Left lung (tissue), 10 donors: ENCODE results near the gene ACY1. TPM values are rescaled to one million over a fixed set of nuclear protein-coding genes. Genes with fewer than 3 reads are reported as not detected.

Experiments used
- ATAC-seq: fragments of 200-7000 bp; cut with Tn5 transposase; one replicate; pipeline ENCODE4 v1.9.1; 2020; ENCODE audit warnings: moderate library complexity
- DNase-seq, 4 donors: peaks; one replicate each; pipeline ENCODE4 v3.0.0-alpha.2; 2013 to 2020
- H3K27ac ChIP-seq, 2 donors: fragments of 200-600 bp; sonication (generic) in 1 of 2; one replicate each; pipeline versions ENCODE4 v1.5.0 to v1.8.0; 2020 to 2021
- H3K27me3 ChIP-seq, 2 donors: fragments of 200-600 bp; sonication (generic) in 1 of 2; one replicate each; pipeline versions ENCODE4 v1.5.0 to v1.8.0; 2020 to 2021
- H3K36me3 ChIP-seq, 2 donors: fragments of 200-600 bp; sonication (generic) in 1 of 2; one replicate each; pipeline versions ENCODE4 v1.5.0 to v1.8.0; 2020 to 2021
- H3K4me1 ChIP-seq, 2 donors: fragments of 200-600 bp; one replicate each; pipeline ENCODE4 v1.8.0; 2021
- H3K4me3 ChIP-seq, 2 donors: fragments of 200-600 bp; sonication (generic) in 1 of 2; one replicate each; pipeline versions ENCODE4 v1.5.0 to v1.8.0; 2020 to 2021; ENCODE audit warnings: mild to moderate bottlenecking in 1 of 2
- H3K9me3 ChIP-seq, 2 donors: fragments of 200-600 bp; sonication (generic) in 1 of 2; one replicate each; pipeline versions ENCODE4 v1.5.0 to v1.8.0; 2020 to 2021
- intact Hi-C, 2 donors: fragments of 100-400 bp; cut with DNase I; formaldehyde crosslinking; loops; one replicate each; pipeline versions ENCODE4 v1.11.2 to v1.14.2; 2022
- polyA plus RNA-seq, 6 donors: library from polyadenylated mRNA; unstranded; fragments of 120-200 nt; gene quantifications; one replicate each; pipeline ENCODE4 v1.2.1, GENCODE V29; 2013; ENCODE audit not compliant: insufficient read length in 6 of 6
- total RNA-seq, 2 donors: library from RNA; stranded (reverse); fragmentation: NEBNext Ultra II Directional; extraction: Animal tissue kit (Norgen Biotek cat#: 25700); gene quantifications; one replicate each; pipeline ENCODE4 v1.2.1, GENCODE V29; 2021
- TF ChIP-seq, protein P1 (sequence below), 2 donors: fragments of 200-600 bp; sonication (generic) in 1 of 2; IDR thresholded peaks; one replicate each; pipeline versions ENCODE4 v1.5.0 to v1.8.0; 2021; ENCODE audit warnings: antibody characterized with exemption in 2 of 2
- donor health status: DM: no; HTN: yes; CAD: no.
- donor health status: DM: no; HTN: no; CAD: no.

The ACY1 gene
- total and polyA plus RNA-seq, 8 donors, result 29.6 to 42.8 (median 36.9) TPM

- peak in 1 of 4 donors; percentile 5 for DNase-seq
- ATAC-seq, result no peak
- H3K36me3 ChIP-seq, result peaks cover 0 to 18% of the 10 kb centered on the region in 2 donors
- no peaks in the 10 kb centered on the region for H3K9me3 ChIP-seq
- intact Hi-C loops, result no loop called here
- H3K27me3 ChIP-seq, result peaks cover 0 to 25% of the 10 kb centered on the region in 2 donors
- no peak overlapping the region for H3K27ac ChIP-seq
- no peak overlapping the region for H3K4me3 ChIP-seq
- peaks cover 6 to 25% of the 10 kb centered on the region in 2 donors for H3K4me1 ChIP-seq
- TF ChIP-seq, protein P1, sequence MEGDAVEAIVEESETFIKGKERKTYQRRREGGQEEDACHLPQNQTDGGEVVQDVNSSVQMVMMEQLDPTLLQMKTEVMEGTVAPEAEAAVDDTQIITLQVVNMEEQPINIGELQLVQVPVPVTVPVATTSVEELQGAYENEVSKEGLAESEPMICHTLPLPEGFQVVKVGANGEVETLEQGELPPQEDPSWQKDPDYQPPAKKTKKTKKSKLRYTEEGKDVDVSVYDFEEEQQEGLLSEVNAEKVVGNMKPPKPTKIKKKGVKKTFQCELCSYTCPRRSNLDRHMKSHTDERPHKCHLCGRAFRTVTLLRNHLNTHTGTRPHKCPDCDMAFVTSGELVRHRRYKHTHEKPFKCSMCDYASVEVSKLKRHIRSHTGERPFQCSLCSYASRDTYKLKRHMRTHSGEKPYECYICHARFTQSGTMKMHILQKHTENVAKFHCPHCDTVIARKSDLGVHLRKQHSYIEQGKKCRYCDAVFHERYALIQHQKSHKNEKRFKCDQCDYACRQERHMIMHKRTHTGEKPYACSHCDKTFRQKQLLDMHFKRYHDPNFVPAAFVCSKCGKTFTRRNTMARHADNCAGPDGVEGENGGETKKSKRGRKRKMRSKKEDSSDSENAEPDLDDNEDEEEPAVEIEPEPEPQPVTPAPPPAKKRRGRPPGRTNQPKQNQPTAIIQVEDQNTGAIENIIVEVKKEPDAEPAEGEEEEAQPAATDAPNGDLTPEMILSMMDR (IDR thresholded peaks at IDR 0.05), result no peak
Measured at GRCh38 chr3:51953445-51953844, 29.9 kb upstream of the ACY1 start.

DNA sequence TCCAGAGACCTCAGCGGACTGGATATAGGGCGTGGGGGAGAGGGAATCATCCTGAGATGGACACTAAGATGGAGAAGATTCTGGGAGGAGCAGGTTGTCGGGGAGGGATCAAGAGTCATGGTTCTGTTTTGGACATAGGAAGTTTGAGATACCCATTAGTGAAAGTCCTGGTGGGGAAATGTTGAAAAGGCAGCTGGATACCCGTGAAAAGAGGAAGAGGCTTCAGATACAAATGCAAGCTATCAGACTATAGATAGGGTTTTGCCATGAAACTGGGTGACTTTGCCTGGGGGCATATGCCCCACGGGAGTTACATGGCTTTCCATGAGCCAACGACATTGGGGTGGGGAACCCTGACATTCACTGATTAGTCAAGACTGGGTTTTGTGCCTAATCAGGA is 29.2 kb upstream of the ACY1 start:
- Histone ChIP-seq H3K27ac (no peak overlapping the region), H3K9me3 (no peaks in the 10 kb centered on the region), H3K27me3 (peaks cover 0 to 25% of the 10 kb centered on the region in 2 donors), H3K4me1 (peaks cover 6 to 25% of the 10 kb centered on the region in 2 donors), H3K4me3 (no peak overlapping the region), H3K36me3 (peaks cover 0 to 18% of the 10 kb centered on the region in 2 donors)
- intact Hi-C loops, result no loop called here
- no peak for DNase-seq
- TF ChIP-seq, protein P1 (IDR thresholded peaks at IDR 0.05), result no peak
- no peak for ATAC-seq

DNA sequence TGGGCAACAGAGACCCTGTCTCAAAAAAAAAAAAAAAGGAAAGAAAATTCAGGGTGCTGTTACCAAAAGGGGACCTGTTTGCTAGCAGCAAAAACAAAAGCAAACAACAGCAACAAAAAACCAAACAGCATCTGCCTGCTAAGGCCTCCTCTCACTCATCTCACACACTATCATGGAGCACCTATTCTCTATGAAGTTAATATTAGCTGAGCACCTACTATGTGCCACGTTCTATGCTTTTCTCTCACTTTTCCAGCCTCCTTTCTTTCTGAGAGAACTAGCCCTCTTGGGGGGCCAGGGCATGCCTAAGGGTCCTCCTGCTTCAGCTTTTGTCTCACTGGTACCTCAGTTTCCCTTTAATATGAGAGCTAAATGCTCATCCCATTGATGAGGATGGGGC is 28.6 kb upstream of the ACY1 start:
- DNase-seq, result no peak
- H3K27me3 ChIP-seq, result peaks cover 0 to 25% of the 10 kb centered on the region in 2 donors
- peaks cover 0 to 20% of the 10 kb centered on the region in 2 donors for H3K36me3 ChIP-seq
- ATAC-seq, result no peak
- peaks cover 6 to 25% of the 10 kb centered on the region in 2 donors for H3K4me1 ChIP-seq
- intact Hi-C loops, result no loop called here
- TF ChIP-seq, protein P1 (IDR thresholded peaks at IDR 0.05), result no peak
- H3K9me3 ChIP-seq, result no peaks in the 10 kb centered on the region
- H3K4me3 ChIP-seq, result no peak overlapping the region
- H3K27ac ChIP-seq, result no peak overlapping the region

DNA sequence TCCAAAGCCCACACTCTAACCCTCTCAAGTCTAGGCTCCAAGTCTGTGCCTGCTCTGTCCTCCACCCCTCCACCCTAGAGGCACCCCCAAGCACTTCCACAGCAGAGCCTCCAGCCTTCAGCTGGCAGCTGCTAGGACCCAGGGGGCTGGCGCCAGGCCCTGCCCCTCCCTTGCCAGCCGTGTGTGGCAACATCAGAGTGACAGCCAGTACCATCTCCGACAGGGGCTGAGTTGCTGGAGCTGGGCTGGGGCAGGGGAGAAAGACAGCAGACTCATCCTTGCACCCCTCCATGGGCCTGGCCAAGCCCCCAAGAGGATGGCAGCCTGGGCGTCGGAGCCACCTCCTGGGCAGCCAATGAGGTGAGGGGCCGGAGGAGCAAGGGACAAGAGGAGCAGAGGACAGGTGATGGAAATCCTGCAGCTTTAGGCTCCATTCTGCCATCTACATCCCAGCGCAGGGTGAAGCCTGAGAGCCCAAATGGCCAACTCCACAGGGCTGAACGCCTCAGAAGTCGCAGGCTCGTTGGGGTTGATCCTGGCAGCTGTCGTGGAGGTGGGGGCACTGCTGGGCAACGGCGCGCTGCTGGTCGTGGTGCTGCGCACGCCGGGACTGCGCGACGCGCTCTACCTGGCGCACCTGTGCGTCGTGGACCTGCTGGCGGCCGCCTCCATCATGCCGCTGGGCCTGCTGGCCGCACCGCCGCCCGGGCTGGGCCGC is 28.0 kb upstream of the ACY1 start, which contains the start of gene GPR62:
Gene GPR62, plus strand, starts transcription at position 207 of the 718 bp plus-strand sequence. Its CDS starts 272 bp downstream, at position 479.
- peaks cover 0 to 25% of the 10 kb centered on the region in 2 donors for H3K27me3 ChIP-seq
- H3K4me3 ChIP-seq, result peak within 1 kb of the TSS; percentile 29 to 30

More for the DNA sequence above, 28.0 kb upstream of the ACY1 start, which contains the start of gene GPR62:
- Histone ChIP-seq H3K27ac (peak within 1 kb of the TSS in 1 of 2 donors; percentile 53), H3K4me1 (peaks cover 6 to 25% of the 10 kb centered on the region in 2 donors), H3K9me3 (no peaks in the 10 kb centered on the region), H3K36me3 (peaks cover 0 to 26% of the 10 kb centered on the region in 2 donors)
- TF ChIP-seq, protein P1 (IDR thresholded peaks at IDR 0.05), result no peak
- no peak for ATAC-seq
- intact Hi-C loops, result no loop called here
- DNase-seq, result peak in 1 of 4 donors; percentile 50
